Stimulated activated memory B cell treated with anti-CD40 and anti-IgM and Interleukin-4, amounts not matched to agents 10 μg/mL and 1 μg/mL and 100 μg/mL, for 72 hours (primary cell): ENCODE measurements around the gene ARHGAP30.
A peak's percentile ranks its signal among the peaks of the same experiment; 100 is the strongest.
"Not testable (repeated sequence)": the region's sequence is repeated elsewhere in the genome, so short reads cannot be mapped to it uniquely, and the experiment has no call there.

Experiments used
- ATAC-seq: fragments of 150-1000 bp; cut with Tn5 transposase; 2 replicates; pipeline ENCODE4 v1.10.0; 2021
- H3K27ac Mint-ChIP-seq: one replicate; pipeline ENCODE4 v1.8.0; 2022; ENCODE audit warnings: mild to moderate bottlenecking, mixed read lengths
- H3K27me3 Mint-ChIP-seq: one replicate; pipeline ENCODE4 v1.8.0; 2022; ENCODE audit warnings: mixed read lengths
- H3K36me3 Mint-ChIP-seq: one replicate; pipeline ENCODE4 v1.8.0; 2022; ENCODE audit warnings: mixed read lengths
- H3K4me1 Mint-ChIP-seq: one replicate; pipeline ENCODE4 v1.8.0; 2022; ENCODE audit warnings: mixed read lengths
- H3K4me3 Mint-ChIP-seq: one replicate; pipeline ENCODE4 v1.8.0; 2022; ENCODE audit warnings: mild to moderate bottlenecking, moderate library complexity, mixed read lengths
- H3K9me3 Mint-ChIP-seq: one replicate; pipeline ENCODE4 v1.8.0; 2022; ENCODE audit warnings: mixed read lengths

Gene ARHGAP30

DNA sequence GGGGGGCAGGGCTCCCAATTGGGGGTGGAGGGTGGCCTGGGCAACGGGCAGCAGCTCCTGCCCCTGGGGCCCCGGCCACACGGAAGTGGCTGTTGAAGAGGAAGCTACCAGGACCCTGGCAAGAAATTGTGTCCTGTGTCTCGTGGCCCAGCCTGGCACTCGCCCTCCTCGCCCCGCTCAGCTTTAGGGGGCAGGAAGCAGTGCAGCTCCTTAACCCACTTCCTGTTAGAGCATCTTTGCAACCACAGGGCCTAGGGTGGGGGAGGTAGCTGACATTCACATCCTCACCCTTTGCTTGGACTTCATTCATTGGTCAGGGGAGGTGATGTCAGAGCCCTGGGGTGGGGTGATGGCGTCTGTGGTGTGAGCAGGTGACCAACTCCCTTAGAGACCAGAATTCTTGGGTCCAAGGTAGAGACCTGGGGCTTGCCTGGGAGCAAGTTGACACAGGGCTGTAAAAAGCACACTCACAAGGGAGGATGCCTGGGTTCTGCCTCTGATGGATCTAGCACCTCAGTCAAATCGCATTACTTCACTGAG lies at the start of gene ARHGAP30:
ARHGAP30 (minus strand) TSS at position 161 of the 540 bp plus-strand sequence. CDS start 267 bp downstream, outside the sequence.
- no peaks in the 10 kb centered on the region for H3K27me3 Mint-ChIP-seq
- H3K36me3 Mint-ChIP-seq, result peaks cover 32% of the 10 kb centered on the region
- peaks cover 48% of the 10 kb centered on the region for H3K4me1 Mint-ChIP-seq
- no peaks in the 10 kb centered on the region for H3K9me3 Mint-ChIP-seq
- peak; percentile 95 for ATAC-seq
- H3K27ac Mint-ChIP-seq, result peak within 1 kb of the TSS; percentile 94
- peak within 1 kb of the TSS; percentile 93 for H3K4me3 Mint-ChIP-seq

DNA sequence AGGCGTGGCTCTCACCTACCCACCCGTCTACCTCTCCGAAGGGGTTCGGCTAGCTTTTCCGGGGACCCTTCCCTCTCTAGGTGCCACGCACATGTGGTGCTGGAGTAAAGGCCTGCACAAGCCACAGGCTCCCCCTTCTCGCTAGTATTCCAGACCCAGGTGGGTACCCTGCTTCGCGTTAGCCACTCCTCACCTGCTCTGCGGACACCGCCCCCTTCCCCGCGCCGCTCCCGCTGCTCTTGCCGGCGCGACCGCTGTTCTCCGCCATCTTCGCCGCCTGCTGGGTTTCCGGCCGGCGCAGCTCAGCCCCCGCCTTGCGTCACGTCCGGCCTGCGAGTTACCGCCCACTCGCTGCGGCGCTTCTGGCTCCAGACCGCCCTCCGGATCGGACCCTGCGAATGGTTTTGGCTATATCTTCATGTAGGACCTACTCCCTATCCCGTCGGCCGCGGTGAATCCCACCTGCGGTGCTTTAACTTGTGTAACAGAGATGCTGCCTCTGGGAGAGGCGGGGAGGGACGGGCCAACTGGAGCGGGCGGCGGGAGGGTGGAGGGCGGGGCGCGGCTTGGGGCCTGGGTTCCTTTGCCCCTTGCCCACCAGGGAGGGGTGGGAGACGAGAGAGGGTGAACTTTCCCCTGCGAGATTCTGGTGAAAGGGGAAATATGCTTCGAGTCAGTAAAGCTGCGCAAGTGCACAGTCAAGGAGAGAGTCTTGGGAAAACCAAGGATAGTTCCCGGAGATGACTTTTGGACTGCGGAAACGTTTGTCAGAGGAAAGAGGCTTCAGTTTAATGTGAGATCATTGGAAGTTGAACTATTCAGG lies 48.3 kb upstream of the ARHGAP30 start, which contains the start of the genes NIT1 and PFDN2:
NIT1 (plus strand) TSS at position 347 of the 823 bp plus-strand sequence; CDS start at position 419, 72 bp downstream.
PFDN2 (minus strand) TSS at position 279 of the 823 bp plus-strand sequence; CDS start at position 268, 11 bp downstream.
- H3K4me1 Mint-ChIP-seq, result peaks cover 84% of the 10 kb centered on the region
- peaks cover 37% of the 10 kb centered on the region for H3K36me3 Mint-ChIP-seq
- peak within 1 kb of the TSS; percentile 94 for H3K27ac Mint-ChIP-seq
- H3K4me3 Mint-ChIP-seq, result peak within 1 kb of the TSS; percentile 92
- no peaks in the 10 kb centered on the region for H3K9me3 Mint-ChIP-seq
- H3K27me3 Mint-ChIP-seq, result no peaks in the 10 kb centered on the region
- ATAC-seq, result peak; percentile 93

DNA sequence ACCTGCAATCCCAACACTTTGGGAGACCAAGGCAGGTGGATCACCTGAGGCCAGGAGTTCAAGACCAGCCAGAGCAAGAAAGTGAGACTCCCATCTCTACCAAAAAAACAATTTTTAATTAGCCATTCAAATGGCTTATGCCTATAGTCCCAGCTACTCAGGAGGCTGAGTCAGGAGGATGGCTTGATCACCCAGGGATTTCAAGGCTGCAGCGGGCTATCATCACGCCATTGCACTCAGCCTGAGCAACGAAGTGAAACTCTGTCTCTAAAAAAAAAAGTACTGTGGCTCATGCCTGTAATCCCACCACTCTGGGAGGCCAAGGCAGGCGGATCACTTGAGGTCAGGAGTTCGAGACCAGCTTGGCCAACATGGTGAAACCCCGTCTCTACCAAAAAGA lies 46.3 kb upstream of the ARHGAP30 start:
- Mint-ChIP-seq H3K27ac (peak overlapping the region; percentile 94), H3K4me1 (peaks cover 84% of the 10 kb centered on the region)

DNA sequence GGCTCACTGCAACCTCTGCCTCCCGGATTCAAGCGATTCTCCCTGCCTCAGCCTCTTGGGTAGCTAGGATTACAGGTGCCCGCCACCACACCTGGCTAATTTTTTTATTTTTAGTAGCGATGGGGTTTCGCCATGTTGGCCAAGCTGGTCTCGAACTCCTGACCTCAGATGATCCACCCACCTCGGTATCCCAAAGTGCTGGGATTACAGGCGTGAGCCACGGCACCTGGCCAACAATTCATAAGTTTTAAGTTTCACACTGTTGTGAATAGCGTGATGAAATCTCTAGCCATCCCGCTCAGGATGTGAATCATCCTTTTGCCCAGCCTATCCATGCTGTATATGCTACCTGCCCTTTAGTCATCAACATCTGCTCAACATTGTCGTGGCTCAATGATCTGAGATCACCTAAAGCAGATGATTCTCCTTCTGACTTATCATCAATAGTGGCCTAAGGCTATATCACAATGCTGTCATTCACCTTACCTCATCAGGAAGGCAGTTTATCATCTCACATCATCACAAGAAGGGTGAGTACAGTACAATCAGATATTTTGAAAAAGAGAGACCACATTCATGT lies 45.5 kb upstream of the ARHGAP30 start:
- Mint-ChIP-seq H3K4me3 (no peak overlapping the region), H3K27me3 (no peaks in the 10 kb centered on the region), H3K36me3 (peaks cover 15% of the 10 kb centered on the region), H3K27ac (no peak overlapping the region), H3K4me1 (peaks cover 79% of the 10 kb centered on the region), H3K9me3 (no peaks in the 10 kb centered on the region)
- ATAC-seq, result no peak

More for the DNA sequence above, 46.3 kb upstream of the ARHGAP30 start:
- H3K36me3 Mint-ChIP-seq, result peaks cover 17% of the 10 kb centered on the region
- not testable (repeated sequence) for ATAC-seq, H3K9me3 Mint-ChIP-seq, H3K4me3 Mint-ChIP-seq, H3K27me3 Mint-ChIP-seq

GRCh38 chr1:161114556-161114955 lies 44.9 kb upstream of the ARHGAP30 start:
- Mint-ChIP-seq H3K9me3 (no peaks in the 10 kb centered on the region), H3K4me3 (no peak overlapping the region)
- no peak for ATAC-seq

DNA sequence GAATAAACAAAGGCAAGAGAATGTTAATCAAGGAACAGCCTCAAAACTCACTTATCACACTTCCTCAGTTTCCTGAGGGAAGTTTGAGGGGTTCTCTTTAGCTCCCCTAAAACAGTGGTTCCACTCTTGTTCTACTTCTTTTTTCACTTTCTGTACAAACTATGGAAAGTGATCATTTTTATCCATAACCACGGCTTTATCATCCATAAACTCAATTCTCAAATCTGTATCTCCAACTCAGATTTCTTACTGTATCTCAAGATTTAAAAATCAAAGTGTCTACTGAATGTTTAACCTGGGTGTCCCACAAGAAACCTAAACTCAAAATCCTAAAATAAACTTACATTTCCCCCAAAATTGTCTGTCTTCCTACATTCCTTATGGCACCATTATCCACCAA lies 44.2 kb upstream of the ARHGAP30 start:
- no peak for ATAC-seq
- H3K27ac Mint-ChIP-seq, result no peak overlapping the region
- peaks cover 9% of the 10 kb centered on the region for H3K36me3 Mint-ChIP-seq
- H3K9me3 Mint-ChIP-seq, result no peaks in the 10 kb centered on the region
- no peak overlapping the region for H3K4me3 Mint-ChIP-seq
- H3K4me1 Mint-ChIP-seq, result peaks cover 69% of the 10 kb centered on the region
- no peaks in the 10 kb centered on the region for H3K27me3 Mint-ChIP-seq

More at GRCh38 chr1:161114556-161114955, 44.9 kb upstream of the ARHGAP30 start:
- Mint-ChIP-seq H3K4me1 (peaks cover 73% of the 10 kb centered on the region), H3K36me3 (peaks cover 8% of the 10 kb centered on the region), H3K27ac (no peak overlapping the region), H3K27me3 (no peaks in the 10 kb centered on the region)

- H3K27me3 Mint-ChIP-seq, result no peaks in the 10 kb centered on the region
- peak overlapping the region; percentile 27 for H3K27ac Mint-ChIP-seq
- H3K9me3 Mint-ChIP-seq, result no peaks in the 10 kb centered on the region
- H3K4me1 Mint-ChIP-seq, result peaks cover 58% of the 10 kb centered on the region
- ATAC-seq, result no peak
- no peak overlapping the region for H3K4me3 Mint-ChIP-seq
- H3K36me3 Mint-ChIP-seq, result peaks cover 15% of the 10 kb centered on the region
Observed at GRCh38 chr1:161111527-161111926, 41.8 kb upstream of the ARHGAP30 start.

GRCh38 chr1:161111117-161111516 lies 41.4 kb upstream of the ARHGAP30 start:
- Mint-ChIP-seq H3K4me1 (peaks cover 58% of the 10 kb centered on the region), H3K27ac (peak overlapping the region; percentile 27), H3K27me3 (no peaks in the 10 kb centered on the region), H3K36me3 (peaks cover 19% of the 10 kb centered on the region), H3K4me3 (no peak overlapping the region), H3K9me3 (no peaks in the 10 kb centered on the region)
- no peak for ATAC-seq

GRCh38 chr1:161106431-161106830 lies 36.7 kb upstream of the ARHGAP30 start:
- Mint-ChIP-seq H3K4me1 (peaks cover 27% of the 10 kb centered on the region), H3K9me3 (no peaks in the 10 kb centered on the region), H3K27ac (no peak overlapping the region), H3K4me3 (no peak overlapping the region), H3K36me3 (peaks cover 21% of the 10 kb centered on the region), H3K27me3 (no peaks in the 10 kb centered on the region)
- no peak for ATAC-seq

DNA sequence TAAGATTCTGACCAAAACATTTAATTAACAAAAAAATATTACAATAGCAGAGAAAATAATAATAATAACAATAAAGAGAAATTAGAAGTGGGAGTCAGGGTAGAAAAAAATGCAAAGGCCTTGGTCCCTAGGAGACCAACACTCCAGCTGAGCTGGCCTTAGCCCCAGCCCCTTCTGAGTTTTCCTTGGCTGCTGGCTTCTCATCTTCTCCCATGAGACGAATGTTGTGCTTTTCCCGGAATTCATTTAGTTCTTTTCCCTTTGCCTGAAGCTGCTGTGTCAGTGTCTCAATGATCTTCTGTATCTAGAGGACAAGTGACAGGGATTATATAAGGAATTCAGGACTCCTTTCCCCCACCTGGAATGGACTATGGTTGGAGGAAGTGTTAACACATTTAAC lies 30.9 kb upstream of the ARHGAP30 start:
- Mint-ChIP-seq H3K27ac (no peak overlapping the region), H3K9me3 (no peaks in the 10 kb centered on the region), H3K27me3 (no peaks in the 10 kb centered on the region), H3K4me1 (peaks cover 43% of the 10 kb centered on the region), H3K4me3 (no peak overlapping the region), H3K36me3 (peaks cover 7% of the 10 kb centered on the region)
- ATAC-seq, result no peak

DNA sequence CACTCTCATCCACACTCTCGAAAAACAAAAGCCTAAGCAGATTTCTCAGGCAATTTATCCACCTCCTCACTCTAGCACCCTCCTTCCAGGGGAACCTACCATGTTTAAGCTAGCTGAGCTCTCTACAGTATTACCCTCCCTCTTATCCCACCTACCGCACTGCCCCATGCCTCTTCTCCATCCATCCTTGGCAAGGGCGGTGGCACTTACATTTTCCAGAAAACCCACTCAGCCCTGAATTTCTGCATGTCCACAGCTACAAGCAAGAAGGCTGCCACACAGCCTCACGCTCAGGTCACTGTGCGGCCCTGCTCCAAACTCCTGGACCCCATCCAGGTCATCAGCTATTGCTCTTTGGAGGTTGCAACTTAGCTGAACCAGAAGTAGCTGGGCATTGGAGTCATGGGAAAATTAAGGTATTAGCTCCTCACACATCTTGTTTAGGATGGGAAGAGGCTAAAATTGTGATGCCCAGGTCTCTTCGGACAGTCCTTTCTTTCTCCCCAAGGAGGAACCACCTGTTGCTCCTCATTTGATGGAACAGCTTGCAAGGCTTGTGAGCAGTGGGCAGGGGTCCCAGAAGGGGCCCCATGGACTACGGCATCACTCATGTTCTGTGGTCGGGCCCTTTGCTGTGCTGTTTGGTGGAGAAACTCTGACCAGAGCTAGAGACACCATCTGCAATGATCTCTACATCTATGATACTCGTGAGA lies 29.6 kb upstream of the ARHGAP30 start:
- H3K27me3 Mint-ChIP-seq, result no peaks in the 10 kb centered on the region
- peak overlapping the region; percentile 85 for H3K27ac Mint-ChIP-seq
- H3K9me3 Mint-ChIP-seq, result no peaks in the 10 kb centered on the region
- H3K4me1 Mint-ChIP-seq, result peaks cover 45% of the 10 kb centered on the region
- peak overlapping the region; percentile 89 for H3K4me3 Mint-ChIP-seq
- ATAC-seq, result no peak
- peaks cover 7% of the 10 kb centered on the region for H3K36me3 Mint-ChIP-seq

DNA sequence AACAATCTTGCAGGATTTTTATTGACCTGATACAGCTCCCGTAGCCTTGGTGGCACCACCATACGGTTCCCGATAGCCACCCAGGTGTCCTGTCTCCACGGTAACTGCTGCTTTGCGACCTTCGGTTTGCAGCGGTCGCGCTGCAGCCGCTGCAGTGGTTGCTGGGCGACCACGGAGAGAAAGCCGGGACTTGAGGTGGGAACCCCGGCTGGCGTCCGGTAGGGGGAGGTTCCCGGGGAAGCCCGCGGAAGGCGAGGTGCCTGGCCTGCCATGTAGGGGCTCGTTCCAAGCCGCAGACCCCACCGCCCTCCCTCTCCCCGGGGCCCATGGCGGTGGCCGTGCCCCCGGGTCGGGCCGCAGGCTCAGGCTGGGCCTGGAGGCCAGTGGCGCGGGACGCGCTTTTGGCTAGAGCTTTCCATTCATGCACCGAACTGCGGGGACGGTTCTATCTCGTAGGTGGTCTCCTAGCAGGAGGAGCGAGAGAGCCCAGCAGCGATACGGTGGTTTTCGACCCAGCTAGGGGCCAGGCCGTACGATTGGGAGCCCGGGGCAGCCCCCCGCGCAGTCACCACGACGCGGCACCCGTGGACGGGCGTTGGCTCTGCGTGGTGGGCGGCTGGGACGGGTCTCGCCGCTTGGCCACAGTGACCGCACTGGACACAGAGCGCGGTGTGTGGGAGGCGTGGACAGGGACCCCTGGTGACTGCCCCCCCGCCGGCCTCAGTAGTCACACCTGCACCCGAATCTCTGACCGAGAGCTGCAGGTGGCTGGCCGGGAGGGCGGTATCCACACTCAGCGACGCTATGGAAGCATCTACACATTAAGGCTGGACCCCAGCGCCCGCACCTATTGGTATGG lies 28.7 kb upstream of the ARHGAP30 start, which contains the start of gene KLHDC9:
KLHDC9 (plus strand) TSS at position 152 of the 859 bp plus-strand sequence; CDS start at position 327, 175 bp downstream.
- H3K27me3 Mint-ChIP-seq, result no peaks in the 10 kb centered on the region
- ATAC-seq, result peak; percentile 91
- peaks cover 45% of the 10 kb centered on the region for H3K4me1 Mint-ChIP-seq
- H3K4me3 Mint-ChIP-seq, result peak within 1 kb of the TSS; percentile 89
- peaks cover 7% of the 10 kb centered on the region for H3K36me3 Mint-ChIP-seq
- no peaks in the 10 kb centered on the region for H3K9me3 Mint-ChIP-seq
- H3K27ac Mint-ChIP-seq, result peak within 1 kb of the TSS; percentile 85

GRCh38 chr1:161096530-161096929 lies 26.8 kb upstream of the ARHGAP30 start:
- no peak for ATAC-seq
- Mint-ChIP-seq H3K4me1 (peaks cover 53% of the 10 kb centered on the region), H3K4me3 (no peak overlapping the region), H3K27ac (peak overlapping the region; percentile 85), H3K9me3 (no peaks in the 10 kb centered on the region), H3K27me3 (no peaks in the 10 kb centered on the region), H3K36me3 (no peaks in the 10 kb centered on the region)

DNA sequence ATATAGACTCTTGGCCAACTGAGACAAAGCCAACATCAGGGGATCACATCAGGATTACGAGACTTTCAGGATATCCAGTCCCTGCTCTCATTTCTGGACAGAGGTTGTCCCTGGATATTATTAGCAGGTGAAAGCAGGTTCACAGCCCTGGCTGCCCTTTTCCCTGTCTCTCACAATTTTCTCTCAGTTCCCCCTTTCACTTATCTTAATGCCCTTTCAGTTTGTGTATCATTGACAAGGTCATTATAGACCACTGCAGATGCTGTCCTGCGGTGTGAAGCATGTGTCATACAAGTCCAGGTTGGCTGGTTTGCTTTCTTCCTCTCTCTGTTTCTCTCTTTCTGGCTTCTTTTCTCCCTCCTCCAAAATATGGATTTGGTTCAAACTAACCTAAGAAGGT lies 26.3 kb upstream of the ARHGAP30 start:
- Mint-ChIP-seq H3K27ac (peak overlapping the region; percentile 85), H3K9me3 (no peaks in the 10 kb centered on the region), H3K27me3 (no peaks in the 10 kb centered on the region), H3K36me3 (no peaks in the 10 kb centered on the region), H3K4me1 (peaks cover 53% of the 10 kb centered on the region), H3K4me3 (no peak overlapping the region)
- ATAC-seq, result peak; percentile 69
